ENCODE data around the gene NADK2. TPM values are rescaled to one million over a fixed set of nuclear protein-coding genes. Genes with fewer than 3 reads are reported as not detected.

Gene NADK2
- total RNA-seq, 2 donors from 2014 or later, result 23.4 to 30.1 TPM

- ATAC-seq, result no peak
- H3K27me3 ChIP-seq, result no peaks in the 10 kb centered on the region
- H3K4me1 ChIP-seq, result no peaks in the 10 kb centered on the region
- no peak for DNase-seq
- H3K36me3 ChIP-seq (replicated peaks in 1 of 2; ENCODE audit: insufficient read depth in 1 of 2, low read depth in 2 of 2), result peaks cover 0 to 16% of the 10 kb centered on the region in 2 donors
- H3K27ac ChIP-seq, result no peak overlapping the region
- intact Hi-C loops (cut with DNase I), result no loop called here
- no peaks in the 10 kb centered on the region for H3K9me3 ChIP-seq
- no peak overlapping the region for H3K4me3 ChIP-seq
- peak in 3 of 7 experiments; percentile 15 to 37 (median 23) for TF ChIP-seq CTCF (IDR thresholded peaks at IDR 0.05)
- no peak for TF ChIP-seq POLR2A (IDR thresholded peaks at IDR 0.05)
- WGBS, 2 donors, result 86 to 87% methylated on average over 3 of the region's 3 CpGs
Measured at GRCh38 chr5:36214436-36214835, 27.3 kb downstream of the NADK2 start.

- no peak for DNase-seq
- no peak for ATAC-seq
- Histone ChIP-seq H3K27ac (no peak overlapping the region), H3K9me3 (no peaks in the 10 kb centered on the region), H3K4me3 (no peak overlapping the region), H3K36me3 (replicated peaks in 1 of 2; ENCODE audit: insufficient read depth in 1 of 2, low read depth in 2 of 2) (peaks cover 0 to 12% of the 10 kb centered on the region in 2 donors), H3K27me3 (no peaks in the 10 kb centered on the region), H3K4me1 (no peaks in the 10 kb centered on the region)
- intact Hi-C loops (cut with DNase I), result no loop called here
- no peak for TF ChIP-seq POLR2A (IDR thresholded peaks at IDR 0.05)
- TF ChIP-seq CTCF (IDR thresholded peaks at IDR 0.05), result no peak
- 89 to 91% methylated on average over 3 of the region's 3 CpGs for WGBS, 2 donors
Measured at GRCh38 chr5:36209664-36210063, 32.1 kb downstream of the NADK2 start.

GRCh38 chr5:36208786-36209185, 32.9 kb downstream of the NADK2 start:
- Histone ChIP-seq H3K27me3 (no peaks in the 10 kb centered on the region), H3K27ac (no peak overlapping the region), H3K4me3 (no peak overlapping the region), H3K9me3 (no peaks in the 10 kb centered on the region), H3K4me1 (no peaks in the 10 kb centered on the region), H3K36me3 (replicated peaks in 1 of 2; ENCODE audit: insufficient read depth in 1 of 2, low read depth in 2 of 2) (peaks cover 0 to 12% of the 10 kb centered on the region in 2 donors)
- 92 to 95% methylated on average over 2 of the region's 2 CpGs for WGBS, 2 donors
- intact Hi-C loops (cut with DNase I), result no loop called here
- TF ChIP-seq CTCF (IDR thresholded peaks at IDR 0.05) (no peak), POLR2A (IDR thresholded peaks at IDR 0.05) (no peak)
- ATAC-seq (no peak), DNase-seq (no peak)

- Histone ChIP-seq H3K36me3 (replicated peaks in 1 of 2; ENCODE audit: insufficient read depth in 1 of 2, low read depth in 2 of 2) (peaks cover 0 to 11% of the 10 kb centered on the region in 2 donors), H3K4me3 (no peak overlapping the region), H3K4me1 (no peaks in the 10 kb centered on the region), H3K9me3 (no peaks in the 10 kb centered on the region), H3K27me3 (no peaks in the 10 kb centered on the region), H3K27ac (no peak overlapping the region)
- no peak for TF ChIP-seq CTCF (IDR thresholded peaks at IDR 0.05)
- TF ChIP-seq POLR2A (IDR thresholded peaks at IDR 0.05), result no peak
- intact Hi-C loops (cut with DNase I), result no loop called here
- no peak for DNase-seq
- no peak for ATAC-seq
Measured at GRCh38 chr5:36206913-36207312, 34.8 kb downstream of the NADK2 start.

GRCh38 chr5:36205329-36205728, 36.4 kb downstream of the NADK2 start:
- no peak overlapping the region for H3K4me3 ChIP-seq
- H3K36me3 ChIP-seq (replicated peaks in 1 of 2; ENCODE audit: insufficient read depth in 1 of 2, low read depth in 2 of 2), result peaks cover 0 to 13% of the 10 kb centered on the region in 2 donors
- H3K4me1 ChIP-seq, result no peaks in the 10 kb centered on the region
- H3K27me3 ChIP-seq, result no peaks in the 10 kb centered on the region
- DNase-seq (no peak), ATAC-seq (no peak)
- no peak overlapping the region for H3K27ac ChIP-seq
- TF ChIP-seq CTCF (IDR thresholded peaks at IDR 0.05), result no peak
- no peak for TF ChIP-seq POLR2A (IDR thresholded peaks at IDR 0.05)
- 85 to 93% methylated on average over 2 of the region's 2 CpGs for WGBS, 2 donors
- intact Hi-C loops (cut with DNase I), result no loop called here
- H3K9me3 ChIP-seq, result no peaks in the 10 kb centered on the region
